ENCODE results near the gene TMEM119.
"Not testable (repeated sequence)": the region's sequence is repeated elsewhere in the genome, so short reads cannot be mapped to it uniquely, and the experiment has no call there.

TMEM119 gene

DNA sequence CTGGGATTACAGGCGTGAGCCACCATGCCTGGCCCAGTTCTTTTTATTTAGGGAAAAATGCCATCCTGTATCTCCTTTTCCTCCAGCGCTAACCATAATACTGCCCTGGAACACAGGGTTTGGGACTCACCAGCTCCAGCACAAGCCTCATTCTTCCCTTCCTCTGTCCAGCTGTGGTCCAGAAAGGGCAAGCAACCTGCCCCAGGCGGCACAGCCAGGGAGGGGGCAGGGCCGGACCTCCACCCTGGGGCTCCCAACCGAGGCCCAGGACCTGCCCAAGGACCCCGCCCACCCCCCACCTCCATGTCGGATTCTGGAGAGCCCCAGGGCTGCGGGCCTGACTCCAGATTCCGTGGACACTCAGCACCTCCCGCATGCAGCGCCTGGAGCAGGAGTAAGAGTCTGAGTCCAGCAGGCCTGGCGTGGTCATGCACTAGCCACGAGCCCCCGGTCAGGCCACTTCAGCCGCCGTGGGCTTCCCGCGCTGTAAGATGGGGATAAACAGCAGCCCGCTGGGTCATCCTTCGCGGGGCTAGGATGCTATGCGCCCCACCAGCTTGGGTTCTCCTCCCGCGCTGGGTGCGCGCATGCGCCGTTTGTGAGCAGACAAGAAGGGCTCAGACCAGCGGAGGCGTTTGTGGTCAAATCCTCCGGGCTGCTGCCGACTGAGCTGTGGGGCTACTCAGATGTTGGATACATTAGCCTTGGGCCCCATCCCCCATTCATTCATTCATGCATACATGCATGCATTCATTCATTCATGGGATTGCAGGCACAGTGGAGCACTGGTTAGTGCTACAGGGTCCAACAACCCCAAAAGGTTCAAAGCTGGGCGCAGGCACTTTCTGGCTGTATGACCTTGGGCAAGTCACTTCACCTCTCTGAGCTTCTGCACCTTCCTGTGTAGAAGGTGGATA lies 16.3 kb downstream of the TMEM119 start:
- no peak for DNase-seq

DNA sequence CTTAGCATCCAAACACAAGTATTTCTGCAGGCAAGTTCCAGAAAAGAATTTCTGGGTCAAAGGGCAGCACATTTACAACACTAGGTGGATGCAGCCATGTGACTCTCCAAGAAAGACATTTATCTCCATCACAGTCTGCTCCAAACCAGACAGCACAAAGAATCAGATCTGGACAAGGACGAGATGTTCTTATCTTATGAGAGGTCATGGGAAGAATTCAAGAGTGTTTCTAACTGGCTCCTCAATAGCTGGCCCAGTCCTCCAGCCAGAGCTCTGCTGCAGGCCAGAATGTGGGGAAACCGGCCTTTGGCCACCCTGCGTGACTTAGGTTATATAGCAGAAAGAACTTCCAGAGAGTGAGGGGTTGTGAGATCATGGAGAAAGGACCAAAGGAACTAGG lies 17.4 kb downstream of the TMEM119 start:
- DNase-seq, result no peak

DNA sequence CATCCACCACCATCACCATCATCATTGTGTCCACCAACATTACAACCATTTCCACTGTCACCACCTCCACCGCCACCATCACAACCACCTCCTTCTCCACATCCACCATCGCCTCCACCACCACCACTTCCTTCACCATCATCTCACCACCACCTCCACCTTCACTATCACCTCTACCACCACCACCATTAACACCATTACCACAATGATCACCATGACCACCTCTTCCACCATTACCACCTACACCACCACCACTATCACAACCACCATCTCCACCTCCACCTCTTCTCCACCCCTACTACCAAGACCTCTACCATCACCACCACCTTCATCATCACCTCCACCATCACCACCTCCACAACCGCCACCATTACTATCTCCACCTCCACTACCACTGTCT lies 19.1 kb downstream of the TMEM119 start:
- no peak for DNase-seq

DNA sequence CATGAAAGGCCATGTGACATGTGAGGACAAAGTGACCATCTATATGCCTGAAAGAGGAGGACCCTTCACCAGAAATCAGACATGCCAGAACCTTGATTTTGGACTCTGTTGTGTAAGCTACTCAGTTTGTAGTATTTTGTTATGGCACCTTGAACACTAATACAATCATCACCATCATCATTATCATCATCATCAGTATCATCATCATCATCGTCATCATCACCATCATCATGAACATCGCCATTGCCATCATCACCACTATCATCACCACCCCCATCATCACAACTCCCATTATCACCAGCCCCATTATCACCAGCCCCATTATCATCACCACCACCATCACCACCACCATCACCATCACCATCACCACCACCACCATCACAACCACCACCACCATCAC lies 19.6 kb downstream of the TMEM119 start:
- DNase-seq, result no peak

DNA sequence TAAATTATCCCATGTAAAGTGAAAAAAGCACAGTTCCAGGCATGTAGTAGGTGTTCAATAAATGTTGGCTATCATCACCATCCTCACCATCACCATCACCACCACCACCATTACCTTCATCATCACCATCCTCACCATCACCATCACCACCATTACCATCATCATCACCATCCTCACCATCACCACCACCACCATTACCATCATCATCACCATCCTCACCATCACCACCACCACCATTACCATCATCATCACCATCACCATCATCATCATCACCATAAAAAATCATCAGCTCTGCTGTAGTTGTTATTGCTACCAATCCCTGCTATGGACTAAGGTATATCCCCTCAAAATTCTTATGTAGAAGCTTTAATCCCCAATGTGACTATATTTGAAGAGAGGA lies 20.4 kb downstream of the TMEM119 start:
- no peak for DNase-seq

DNA sequence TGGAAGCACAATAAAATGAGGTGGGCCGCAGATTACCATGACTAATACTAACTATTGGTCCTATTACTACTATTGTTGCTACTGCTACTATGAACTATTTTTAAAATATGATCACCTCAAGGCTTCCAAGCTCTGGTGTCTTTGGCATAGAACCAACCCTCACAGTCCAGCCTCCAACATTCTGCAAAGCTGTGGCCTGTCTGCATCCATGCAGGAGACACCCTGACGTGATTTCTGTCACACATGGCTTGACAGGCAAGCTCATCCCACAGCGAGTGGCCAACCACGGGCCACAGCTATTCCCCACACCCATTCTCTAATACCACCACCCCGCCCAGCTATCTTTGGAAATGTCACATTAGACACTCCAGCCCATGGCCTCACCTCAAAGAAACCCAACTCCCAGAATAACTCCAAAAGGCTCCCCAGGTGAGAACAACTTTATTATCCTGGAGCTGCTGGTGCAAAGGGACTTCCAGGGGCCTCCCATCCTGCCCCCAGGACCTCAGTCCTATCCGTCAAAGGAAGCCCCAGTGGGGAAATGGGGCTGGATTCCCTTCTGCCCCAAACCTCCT lies 21.1 kb downstream of the TMEM119 start:
- no peak for DNase-seq

DNA sequence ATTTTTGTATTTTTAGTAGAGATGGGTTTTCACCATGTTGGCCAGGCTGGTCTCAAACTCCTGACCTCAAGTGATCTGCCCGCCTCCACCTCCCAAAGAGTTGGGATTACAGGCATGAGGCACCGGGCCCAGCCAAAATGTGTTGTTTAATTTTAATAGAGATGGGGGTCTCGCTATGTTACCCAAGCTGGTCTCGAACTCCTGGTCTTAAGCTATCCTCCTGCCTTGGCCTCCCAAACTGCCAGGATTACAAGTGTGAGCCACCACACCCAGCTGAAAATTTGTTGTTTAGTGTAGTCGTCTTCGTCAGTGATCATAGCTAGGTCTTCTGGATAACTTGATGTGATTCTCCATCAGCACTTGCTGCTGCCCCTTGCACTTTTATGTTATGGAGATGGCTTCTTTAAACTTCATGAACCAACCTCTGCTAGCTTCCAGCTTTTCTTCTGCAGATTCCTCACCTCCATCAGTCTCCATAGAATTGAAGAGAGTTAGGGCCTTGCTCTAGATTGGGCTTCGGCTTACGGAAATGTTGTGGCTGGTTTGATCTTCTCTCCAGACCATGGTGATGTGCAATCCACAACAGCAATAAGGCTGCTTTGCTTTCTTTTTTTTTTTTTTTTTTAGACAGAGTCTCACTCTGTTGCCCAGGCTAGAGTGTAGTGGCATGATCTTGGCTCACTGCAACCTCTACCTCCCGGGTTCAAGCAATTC lies 22.5 kb downstream of the TMEM119 start:
- DNase-seq, result no peak

DNA sequence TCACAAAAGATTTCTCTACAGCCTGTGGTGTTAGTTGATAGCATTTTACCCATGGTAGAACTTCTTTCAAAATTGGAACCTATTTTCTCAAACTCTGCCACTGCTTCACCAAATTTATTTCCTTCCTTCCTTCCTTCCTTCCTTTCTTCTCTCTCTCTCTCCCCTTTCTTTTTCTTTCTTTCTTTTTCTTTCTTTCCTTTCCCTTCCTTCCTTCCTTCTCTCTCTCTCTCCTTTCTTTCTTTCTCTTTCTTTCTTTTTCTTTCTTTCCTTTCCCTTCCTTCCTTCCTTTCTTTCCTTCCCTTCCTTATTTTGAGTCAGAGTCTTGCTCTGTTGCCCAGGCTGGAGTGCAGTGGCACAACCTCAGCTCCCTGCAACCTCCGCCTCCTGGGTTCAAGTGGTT lies 23.6 kb downstream of the TMEM119 start:
- DNase-seq, result not testable (repeated sequence)

DNA sequence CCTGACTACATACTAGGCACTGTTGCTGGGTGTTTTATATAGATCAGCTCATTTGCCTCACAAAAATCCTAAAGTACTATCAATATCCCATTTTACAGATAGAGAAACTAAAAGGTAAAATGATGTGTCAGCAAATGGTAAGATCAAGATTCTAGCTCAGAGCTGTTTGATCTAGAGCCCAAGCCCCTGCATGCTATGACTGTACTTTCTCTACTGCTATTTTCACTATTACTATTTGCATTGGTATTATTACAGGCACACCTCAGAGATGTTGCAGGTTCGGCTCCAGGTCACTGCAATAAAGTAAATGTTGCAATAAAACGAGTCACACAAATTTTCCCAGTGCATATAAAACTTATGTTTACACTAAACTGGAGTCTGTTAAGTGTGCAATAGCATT lies 24.6 kb downstream of the TMEM119 start:
- no peak for DNase-seq

DNA sequence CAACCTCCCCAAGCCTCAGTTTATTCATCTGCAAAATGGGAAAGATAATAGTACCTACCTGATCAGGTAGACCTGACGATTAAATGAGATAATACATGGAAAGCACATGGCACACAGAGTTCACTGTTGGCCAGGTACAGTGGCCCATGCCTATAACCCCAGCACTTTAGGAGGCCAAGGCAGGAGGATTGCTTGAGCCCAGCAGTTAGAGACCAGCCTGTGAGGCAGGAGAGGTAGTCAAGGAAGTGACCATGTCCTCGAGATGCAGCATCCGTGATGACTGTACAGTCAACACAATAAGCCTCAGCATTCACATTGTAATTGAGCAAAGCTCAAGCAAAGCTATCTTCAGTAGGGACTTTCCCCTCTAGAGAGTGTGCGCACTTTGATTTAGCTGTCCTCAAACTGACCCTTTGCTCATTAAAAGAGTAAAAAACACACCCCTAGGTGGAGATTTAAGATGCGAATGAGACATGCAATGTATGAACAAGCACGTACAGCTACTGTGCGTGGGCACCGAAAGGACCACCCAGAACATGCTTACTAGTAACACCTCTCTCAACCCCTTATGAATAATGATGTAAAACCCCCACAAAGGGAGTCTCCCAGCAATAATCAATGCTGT lies 25.6 kb downstream of the TMEM119 start:
- no peak for DNase-seq

DNA sequence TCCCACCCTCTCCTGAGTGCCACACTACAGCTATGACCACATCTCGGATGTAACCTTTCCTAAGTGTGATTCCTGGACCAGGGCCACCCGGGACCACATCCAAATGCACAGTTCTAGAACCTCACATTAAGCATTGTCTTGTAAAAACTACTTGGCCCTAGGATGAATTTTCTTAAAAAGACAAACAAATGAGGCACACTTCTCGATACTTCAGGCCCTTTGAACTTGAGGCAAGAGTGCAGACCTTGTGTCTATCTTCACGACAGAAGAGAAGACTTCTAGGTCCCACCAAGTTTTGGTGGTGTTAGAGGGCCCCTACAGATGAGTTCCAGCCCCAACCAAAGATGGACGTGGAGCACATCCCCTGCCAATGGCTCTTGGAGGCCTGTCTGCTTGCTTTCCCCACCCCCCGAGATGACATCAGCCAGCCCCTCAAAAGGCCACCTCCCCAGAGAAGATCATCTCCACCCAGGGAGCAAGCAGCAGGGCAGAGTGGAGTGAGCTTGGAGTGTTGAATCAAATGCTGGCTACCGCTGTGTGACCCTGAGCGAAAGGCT lies 26.2 kb downstream of the TMEM119 start:
- no peak for DNase-seq

DNA sequence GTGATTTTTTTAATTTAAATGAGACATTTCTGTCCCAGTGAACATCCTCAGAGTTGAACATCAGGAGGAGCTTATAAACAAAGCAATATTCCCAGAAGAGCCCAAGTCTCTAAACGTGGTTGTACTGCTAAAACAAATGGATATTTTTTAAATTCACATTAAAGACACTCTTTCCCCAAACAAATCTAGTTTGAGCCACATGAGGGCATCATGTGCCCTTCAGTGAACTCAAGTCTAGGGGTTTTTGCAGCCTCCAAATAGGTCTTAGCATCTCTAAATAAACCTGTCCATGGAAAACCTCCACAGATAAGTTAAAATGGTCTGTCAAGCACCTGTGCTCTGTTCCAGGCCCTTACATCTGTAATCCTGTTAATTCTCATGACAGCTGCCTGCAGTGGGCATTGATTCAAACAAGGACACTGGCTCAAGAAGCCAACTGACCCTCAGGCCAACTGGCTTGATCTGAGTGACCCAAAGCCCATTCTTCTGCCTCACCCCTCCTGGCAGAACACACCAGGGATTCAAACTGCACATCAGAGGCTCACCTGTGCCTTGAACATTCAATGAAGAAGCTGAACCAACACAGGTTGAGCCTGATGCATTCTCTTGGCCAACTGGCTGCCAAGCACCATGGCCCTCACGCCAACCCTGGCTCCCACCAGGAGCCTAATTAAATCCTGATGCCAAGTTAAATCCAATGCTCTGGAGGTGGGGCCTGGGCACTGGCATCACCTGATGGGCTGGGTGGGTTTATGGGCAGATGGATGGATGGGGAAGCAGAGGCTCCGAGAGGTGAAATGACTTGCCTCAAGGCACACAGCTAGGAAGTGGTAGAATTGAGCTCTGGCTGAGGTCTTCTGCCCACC lies 26.9 kb downstream of the TMEM119 start:
- no peak for DNase-seq

DNA sequence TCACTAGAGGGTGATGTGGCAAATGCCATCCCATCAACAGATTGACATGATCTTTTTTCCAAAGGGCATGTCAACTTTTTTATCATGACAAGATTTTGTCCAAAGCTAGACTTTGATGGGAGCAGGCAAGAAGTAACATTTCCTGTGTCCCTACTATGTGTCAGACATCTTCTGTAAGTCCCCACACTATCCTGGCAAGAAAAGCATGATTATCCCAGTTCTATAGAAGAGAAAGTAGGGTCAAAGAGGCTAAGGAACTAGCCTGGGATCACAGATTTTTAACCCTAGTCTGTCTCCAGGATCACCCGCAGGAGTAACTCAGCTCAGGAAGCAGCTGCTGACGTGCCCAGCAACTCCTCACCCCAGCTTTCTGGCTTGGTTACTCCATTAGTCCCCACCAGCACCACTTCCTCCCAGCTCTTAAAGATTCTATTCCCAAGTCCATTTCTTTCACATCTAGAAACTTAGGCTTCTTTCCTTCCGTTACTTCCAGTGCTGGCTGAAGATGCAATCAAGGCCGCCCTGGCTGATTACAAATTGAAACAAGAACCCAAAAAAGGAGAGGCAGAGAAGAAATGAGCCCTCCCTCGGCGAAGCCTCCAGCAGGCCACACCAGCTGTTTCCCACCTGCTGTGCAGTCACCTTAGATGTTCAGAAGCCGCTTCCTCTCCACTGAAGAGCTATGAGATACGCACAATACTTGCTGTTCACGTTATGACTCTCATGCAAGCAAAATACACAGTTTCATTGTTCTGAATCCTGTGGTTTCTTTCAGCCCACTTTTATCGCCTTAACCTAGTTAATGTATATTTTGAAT lies 29.3 kb downstream of the TMEM119 start:
- DNase-seq, result no peak

DNA sequence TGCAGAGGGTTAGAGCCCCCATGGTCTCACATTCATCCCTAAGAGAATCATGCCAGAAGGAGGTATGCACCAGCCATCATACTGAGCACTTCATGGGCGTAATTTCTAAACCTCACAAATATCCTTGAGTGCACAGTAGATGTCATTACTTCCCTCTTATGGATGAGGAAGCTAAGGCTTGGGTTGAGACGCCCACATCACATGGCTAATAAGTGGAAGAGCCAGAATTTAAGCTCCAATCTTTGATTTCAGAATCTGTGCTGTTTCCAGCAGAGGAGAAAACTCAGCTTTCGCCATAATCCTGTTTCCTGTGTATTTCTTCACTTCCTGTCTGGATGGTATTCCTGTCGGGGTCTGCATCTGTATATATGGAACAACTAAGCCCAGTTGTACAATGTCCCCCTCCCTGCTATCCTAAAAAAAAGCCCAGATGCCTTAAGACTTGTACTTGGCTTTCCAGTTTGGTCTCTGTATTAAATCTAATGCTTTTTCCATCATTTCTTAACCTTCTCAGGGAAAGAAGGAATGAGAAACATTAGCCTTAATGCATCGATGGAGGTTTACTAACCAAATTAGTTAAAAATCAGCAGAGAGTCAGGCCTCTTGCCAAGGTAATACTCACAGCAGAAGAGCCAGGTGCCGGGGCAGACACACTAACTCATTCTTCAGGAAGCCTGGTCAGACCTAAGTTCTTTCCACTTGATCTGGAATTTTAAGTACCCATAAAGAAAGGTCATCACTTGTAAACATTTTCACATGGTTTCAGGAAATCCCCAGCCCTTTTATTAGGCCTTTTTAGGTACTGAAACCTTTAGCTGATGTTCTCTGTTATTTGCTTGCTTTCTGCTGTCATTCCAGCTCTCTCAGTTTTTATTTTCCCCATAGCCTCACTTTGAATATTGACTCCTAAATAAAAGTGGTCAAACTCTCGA lies 30.2 kb downstream of the TMEM119 start:
- DNase-seq, result no peak

DNA sequence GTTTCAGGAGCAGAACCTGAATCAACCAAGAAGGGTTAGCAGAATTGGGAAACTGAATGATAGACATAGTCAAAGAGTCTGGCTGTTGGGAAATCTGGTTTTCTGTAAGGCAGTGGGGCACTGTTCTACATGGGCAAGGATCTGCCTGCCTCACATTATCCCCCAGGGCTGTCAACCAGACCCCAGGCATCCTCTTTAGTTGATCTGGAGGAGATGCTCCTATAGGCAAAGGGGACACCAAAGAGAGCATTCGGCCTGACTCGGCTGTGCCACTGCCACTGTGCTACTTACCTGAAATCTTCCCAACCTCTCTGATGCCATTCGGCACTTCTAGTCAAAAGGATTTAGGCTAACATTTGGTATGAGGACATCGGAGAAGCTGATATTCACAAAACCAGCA lies 31.4 kb downstream of the TMEM119 start:
- no peak for DNase-seq

DNA sequence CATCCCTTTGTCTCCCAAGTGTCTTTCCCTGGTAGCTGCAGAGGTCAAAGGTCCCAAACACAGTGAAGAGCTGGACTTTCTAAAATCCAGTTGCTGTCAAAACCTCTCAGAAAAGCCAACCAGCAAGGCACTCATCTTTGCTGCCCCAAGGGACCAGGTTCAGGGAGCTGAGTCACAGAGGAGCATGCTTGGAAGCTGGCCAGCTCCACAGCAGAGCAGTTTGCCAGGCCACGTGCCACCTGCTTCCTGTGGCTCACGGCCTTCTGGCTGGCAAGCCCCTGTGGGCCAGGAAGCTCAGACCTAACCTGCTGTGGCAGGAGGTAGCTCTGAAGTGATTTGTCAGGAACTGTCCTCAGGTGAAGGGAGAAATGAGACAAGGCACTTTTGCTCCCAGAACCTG lies 31.9 kb downstream of the TMEM119 start:
- peak; percentile 12 for DNase-seq

DNA sequence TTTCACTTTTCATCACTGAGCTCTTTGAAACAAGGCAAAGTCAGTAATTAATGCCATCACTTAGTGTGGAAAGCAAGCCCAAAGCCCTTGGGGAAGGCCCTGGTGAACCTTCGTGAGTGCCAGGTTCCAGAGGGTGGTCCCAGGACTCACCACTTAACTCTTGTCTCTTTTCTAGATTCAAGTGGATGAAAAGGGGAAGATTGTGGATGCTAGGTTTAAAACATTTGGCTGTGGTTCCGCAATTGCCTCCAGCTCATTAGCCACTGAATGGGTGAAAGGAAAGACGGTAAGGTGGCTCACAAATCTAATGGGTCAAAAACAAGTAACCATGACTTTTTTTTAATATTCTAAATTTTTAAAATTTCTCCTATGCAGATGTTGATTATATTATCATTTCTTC lies 32.7 kb downstream of the TMEM119 start:
- DNase-seq, result no peak

DNA sequence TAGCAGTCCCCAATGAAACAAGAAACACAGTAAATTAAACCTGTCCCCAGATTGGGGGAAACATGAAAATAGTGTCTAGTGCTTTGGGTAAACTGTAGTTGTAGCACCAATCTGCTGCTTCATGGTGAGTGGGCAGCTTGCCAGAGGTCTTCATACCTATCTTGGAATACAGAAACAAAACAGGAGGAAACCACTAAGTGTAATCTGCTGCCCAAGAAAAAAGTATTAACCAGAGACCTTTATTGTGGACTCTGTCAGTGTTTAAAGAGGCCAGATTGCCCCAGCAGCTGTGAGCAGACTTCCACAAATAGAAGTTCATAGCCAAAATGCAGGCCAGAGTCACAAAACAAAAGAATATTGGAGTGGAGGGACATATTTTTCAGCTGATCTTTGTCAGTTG lies 33.2 kb downstream of the TMEM119 start:
- no peak for DNase-seq

DNA sequence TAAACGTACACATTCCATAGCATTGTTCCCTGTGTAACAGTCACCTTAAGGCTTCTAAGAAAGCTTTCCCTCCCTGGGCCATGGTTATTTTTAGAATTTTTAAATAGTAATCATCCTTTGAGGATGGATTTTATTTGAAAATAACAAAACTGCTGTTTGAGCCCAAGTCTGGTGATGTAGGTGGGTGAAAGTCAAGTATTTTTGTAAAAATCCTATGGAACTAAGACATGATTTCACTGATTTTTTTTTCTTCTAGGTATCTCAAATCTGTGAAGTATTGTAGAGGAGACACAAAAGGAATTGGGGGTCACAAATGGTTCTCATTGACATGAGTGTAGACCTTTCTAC lies 34.1 kb downstream of the TMEM119 start:
- DNase-seq, result no peak

DNA sequence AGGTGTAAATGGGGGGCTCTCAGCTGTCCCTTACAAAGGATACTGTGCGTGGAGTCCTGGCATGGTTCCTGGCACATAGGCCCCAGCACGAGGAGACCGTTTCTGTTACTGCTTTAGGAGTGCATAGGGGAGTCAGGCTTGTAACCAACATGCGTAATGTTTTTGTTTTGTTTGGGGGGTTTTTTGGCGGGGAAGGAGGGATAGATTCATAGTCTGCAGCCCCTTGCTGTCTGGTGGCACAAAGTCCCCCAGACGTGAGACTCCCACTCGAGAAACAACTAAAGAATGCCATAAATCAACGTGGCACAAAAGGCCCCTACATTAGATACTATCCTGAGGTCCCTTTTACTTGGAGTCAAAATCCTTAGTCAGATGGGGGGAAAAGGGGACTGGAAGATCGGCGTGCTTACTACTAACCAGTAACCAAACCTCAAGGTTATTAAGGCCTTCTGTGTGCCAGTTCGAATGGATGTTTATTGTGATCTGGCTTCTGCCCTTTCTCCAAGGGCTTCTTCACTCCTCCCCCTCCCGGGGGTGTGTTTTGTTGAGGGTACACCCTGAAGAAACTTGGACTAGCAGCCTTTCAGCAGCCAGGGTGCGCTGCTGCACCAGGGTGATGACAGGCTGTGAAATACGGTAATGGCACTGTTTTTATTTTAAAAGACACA lies 34.6 kb downstream of the TMEM119 start:
- no peak for DNase-seq

Measured in NCI-H1417 treated with DMSO at 0.1 percent for 48 hours (cell line).